Testis (tissue), 2 donors: ENCODE results near the gene GRK5.

Experiments
- POLR2A ChIP-seq: fragments of 450-650 bp; IDR thresholded peaks from one replicate; pipeline ENCODE4 v1.6.1; 2017; ENCODE audit warnings: antibody characterized with exemption, mild to moderate bottlenecking, moderate library complexity
- TF ChIP-seq, protein P1 (sequence below), 3 experiments: fragments of 450-650 bp in 2 of 3; fragments of 200-600 bp in 1 of 3; sonication (generic) in 1 of 3; IDR thresholded peaks; one replicate each; pipeline ENCODE4 v1.5.1; 2016 to 2019; ENCODE audit warnings: antibody characterized with exemption in 3 of 3, mild to moderate bottlenecking in 2 of 3, moderate library complexity in 1 of 3

DNA sequence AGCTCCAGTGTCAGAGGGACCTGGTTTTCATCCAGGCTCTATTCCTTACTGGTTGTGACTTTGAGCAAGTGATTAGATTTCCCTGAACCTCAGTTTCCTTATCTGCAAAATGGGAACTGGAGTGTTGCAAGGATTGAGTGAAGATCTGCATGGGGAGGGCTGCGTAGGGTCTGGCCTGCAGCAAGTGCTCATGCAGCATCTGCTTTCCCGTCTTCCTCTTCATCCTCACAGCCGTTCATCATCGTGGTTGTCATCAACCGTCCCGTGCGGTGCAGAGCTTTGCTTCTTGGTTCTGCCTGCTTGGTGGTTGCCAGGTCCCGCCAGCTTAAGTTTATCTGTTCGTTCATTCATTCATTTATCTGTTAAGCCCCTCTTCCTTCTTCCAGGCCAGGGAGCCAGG lies 135.0 kb downstream of the GRK5 start:
- TF ChIP-seq POLR2A: no peak
- TF ChIP-seq, protein P1, sequence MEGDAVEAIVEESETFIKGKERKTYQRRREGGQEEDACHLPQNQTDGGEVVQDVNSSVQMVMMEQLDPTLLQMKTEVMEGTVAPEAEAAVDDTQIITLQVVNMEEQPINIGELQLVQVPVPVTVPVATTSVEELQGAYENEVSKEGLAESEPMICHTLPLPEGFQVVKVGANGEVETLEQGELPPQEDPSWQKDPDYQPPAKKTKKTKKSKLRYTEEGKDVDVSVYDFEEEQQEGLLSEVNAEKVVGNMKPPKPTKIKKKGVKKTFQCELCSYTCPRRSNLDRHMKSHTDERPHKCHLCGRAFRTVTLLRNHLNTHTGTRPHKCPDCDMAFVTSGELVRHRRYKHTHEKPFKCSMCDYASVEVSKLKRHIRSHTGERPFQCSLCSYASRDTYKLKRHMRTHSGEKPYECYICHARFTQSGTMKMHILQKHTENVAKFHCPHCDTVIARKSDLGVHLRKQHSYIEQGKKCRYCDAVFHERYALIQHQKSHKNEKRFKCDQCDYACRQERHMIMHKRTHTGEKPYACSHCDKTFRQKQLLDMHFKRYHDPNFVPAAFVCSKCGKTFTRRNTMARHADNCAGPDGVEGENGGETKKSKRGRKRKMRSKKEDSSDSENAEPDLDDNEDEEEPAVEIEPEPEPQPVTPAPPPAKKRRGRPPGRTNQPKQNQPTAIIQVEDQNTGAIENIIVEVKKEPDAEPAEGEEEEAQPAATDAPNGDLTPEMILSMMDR (IDR thresholded peaks at IDR 0.05): no peak
